ENCODE data around the gene C19orf73.

Gene C19orf73, protein sequence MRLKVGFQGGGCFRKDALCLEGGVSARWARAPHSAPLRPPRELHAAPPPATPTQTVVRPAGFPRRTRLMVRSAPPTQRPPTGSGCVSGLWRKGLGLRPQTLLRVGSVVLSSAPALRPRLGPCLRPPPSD

DNA sequence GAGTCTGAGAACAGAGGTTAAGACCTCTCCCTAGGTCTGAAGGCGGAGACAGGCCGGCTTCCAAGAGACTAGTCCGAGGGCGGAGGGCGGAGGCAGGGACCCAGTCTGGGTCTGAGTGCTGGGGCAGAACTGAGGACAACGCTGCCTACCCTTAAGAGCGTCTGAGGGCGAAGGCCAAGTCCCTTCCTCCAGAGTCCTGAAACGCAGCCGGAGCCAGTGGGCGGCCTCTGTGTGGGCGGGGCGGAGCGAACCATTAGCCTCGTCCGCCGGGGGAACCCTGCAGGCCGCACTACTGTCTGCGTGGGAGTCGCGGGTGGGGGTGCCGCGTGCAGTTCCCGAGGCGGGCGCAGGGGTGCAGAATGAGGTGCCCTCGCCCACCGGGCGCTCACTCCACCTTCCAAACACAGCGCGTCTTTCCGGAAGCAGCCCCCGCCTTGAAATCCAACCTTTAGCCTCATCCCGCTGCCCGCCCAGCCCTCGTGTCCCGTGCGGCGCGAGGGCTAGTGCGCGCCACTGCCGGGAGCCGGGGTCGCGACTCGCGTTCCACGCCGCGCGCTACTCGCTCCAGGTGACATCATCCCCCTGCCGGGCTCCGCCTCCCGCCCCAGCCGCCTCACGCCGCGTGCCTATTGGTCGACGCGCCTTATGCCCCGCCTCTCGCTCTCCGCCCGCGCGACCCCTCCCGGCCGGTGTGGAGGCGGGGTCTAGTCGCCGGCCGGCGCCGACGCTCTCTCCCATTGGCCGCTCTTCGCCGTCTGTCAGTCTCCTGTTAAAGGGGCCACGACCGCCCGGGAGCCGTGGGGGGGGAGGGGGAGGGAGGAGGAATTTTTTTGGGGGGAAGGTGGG lies at the start of gene C19orf73:
TSS of gene C19orf73 (minus strand) at position 579 of the 846 bp plus-strand sequence. CDS start at position 458, 121 bp downstream.
- DNase-seq, result peak; percentile 97

DNA sequence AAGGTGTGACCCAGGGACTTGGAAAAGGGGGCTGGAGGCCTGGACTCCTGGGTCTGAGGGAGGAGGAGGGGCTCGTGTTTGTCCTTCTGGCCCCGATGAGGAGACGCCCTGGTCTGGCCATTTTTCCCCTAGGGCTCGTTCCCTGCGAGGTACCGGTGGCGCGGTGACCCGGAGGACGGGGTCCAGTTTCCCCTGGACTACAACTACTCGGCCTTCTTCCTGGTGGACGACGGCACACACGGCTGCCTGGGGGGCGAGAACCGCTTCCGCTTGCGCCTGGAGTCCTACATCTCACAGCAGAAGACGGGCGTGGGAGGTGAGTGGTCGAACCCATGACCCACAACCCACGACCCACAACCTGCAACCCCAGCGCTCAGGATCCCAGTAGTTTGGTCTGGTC lies 49.5 kb upstream of the C19orf73 start:
- DNase-seq, result no peak

DNA sequence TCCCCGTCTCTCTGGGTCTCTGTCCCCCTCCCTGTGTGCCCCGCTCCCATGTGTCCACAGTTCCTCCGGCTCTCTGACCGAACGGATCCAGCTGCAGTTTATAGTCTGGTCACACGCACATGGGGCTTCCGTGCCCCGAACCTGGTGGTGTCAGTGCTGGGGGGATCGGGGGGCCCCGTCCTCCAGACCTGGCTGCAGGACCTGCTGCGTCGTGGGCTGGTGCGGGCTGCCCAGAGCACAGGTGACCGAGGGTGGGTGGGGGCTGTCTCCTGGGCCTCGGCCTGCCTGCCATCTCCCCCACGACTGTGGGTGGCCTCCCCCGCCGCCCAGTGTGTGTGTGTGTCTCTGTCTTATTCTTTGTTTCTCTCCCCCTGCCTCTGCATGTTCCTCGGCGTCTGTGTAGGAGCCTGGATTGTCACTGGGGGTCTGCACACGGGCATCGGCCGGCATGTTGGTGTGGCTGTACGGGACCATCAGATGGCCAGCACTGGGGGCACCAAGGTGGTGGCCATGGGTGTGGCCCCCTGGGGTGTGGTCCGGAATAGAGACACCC lies 49.0 kb upstream of the C19orf73 start:
- no peak for DNase-seq

DNA sequence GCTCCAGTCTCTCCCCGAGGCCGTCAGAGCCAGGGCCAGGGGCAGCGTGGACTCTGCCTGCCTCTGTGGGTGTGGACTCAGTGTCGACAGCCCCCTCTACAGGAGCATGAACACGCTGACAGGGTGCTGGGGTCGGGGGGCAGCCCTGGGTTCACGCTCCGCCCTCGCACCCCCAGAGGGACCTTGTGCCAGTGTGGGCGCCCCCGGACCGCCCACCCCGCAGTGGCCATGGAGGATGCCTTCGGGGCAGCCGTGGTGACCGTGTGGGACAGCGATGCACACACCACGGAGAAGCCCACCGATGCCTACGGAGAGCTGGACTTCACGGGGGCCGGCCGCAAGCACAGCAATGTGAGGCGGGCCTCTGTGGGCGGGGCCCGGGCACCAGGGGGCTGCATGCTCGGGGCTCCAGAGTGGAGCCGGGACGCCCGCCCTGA lies 46.9 kb upstream of the C19orf73 start:
- DNase-seq, result no peak

DNA sequence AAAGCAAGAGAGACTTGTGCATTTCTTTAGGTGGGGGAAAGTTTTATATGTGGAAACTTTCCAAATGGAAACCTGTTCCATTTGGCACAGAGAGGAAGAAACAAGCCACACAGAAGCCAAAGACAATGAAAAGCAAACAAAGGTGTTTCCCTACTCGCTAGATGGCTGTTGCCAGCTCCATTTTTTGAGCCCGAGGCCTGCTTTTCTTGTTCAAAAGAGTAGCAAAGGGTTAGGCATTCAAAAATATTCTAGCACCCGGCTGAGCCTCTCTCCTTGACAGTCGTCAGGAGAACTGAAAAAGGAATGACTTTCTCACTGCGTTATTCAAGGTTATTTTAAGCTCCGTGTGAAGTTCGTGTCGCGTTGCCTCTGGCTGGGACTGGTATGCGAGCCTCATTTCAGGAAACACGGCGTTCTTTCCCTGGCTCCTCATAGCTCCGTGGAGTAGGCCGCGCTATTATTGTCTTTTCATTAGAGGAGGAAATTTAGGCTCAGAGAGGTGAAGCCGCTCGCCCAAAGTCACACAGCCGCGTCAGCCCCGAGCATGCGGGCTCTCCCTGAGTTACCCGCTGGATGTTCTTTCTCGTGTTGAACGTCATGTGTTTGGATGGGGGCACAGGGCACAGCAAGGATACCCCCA lies 46.3 kb upstream of the C19orf73 start:
- no peak for DNase-seq

DNA sequence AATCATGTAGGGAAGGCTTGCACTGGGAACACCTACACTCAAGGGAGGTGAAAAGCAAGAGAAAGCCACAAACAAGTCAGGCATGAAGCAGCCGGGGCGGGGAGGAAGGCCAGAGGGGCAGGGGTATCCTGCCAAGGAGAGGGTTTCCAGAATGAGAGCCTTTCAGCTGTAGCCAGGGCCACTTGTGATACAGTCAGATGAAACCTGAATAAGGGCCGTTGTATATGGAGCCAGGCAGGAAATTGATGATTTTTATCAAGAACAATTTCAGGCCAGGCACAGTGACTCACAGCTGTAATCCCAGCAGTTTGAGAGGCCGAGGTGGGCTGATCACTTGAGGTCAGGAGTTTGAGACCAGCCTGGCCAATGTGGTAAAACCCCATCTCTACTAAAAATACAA lies 43.0 kb upstream of the C19orf73 start:
- DNase-seq, result no peak

DNA sequence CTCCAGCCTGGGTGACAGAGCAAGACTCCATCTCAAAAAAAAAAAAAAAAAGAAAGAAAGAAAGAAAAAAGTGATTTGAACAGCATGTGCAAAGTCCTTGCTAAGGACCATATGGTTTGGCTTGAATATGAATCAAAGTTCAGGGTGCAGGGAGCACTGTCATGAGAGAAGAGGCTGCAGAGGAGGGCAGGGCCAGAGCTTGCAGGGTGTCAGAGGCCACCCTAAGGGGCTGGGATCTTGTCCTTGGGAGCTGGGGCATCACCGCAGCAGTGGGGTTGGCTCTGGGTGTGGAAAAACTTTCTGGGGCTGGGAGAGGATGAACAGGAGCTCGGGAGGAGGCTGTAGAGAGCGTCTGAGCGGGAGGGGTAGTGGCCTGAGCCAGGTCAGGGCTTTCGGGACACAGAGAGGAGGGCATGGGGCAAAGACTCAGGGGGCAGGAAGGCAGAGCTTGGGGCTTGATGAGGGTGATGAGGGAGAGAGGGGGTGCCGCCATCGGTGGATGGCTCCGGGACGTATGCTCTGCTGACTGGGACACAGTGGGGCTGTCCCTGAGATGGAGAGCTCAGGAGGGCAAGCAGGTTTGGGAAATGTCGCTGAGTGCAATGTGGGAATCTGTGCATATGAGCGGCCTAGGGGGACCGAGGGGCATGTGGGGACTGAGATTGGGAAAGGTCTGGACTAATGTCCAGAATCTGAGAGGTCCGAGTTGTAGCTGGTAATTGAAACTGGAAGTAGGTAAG lies 41.7 kb upstream of the C19orf73 start:
- DNase-seq, result no peak

DNA sequence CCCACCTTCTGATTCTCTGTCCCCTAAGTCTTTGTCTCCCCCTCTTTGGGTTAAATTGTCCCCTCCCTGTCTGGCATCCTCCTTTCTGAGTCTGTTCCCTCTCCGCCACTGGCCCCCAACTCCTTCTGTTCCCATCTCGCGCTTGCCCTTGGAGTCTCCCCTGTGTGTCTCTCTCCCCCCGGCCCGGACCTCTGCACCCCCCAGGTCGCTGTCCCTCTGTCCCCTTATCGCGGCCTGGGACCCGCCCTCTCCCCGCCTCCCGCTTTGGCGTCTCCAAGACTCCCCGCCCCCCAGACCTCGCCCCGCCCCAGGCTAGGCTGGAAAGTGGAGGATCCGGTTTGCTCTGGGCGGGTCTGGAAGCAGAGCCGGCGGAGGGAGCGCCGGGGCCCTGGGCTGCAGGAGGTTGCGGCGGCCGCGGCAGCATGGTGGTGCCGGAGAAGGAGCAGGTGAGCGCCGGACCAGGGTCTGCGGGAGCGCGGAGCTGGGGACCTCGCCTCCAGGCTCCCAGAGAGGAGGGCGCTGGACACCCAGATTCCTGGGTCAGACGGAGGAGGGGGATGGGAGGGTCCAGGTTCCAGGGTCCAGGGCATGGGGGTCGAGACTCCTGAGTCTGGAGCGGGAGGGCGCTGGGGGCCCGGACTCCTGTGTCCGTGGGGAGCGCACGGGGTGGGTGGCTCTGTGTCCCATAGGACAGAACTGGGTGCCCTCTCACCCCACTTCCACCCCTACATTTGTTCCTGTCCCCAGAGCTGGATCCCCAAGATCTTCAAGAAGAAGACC lies 38.7 kb upstream of the C19orf73 start, which contains the start of gene TRPM4:
TSS of gene TRPM4 (plus strand) at position 348 of the 780 bp plus-strand sequence. CDS start at position 423, 75 bp downstream.
- peak; percentile 35 for DNase-seq

DNA sequence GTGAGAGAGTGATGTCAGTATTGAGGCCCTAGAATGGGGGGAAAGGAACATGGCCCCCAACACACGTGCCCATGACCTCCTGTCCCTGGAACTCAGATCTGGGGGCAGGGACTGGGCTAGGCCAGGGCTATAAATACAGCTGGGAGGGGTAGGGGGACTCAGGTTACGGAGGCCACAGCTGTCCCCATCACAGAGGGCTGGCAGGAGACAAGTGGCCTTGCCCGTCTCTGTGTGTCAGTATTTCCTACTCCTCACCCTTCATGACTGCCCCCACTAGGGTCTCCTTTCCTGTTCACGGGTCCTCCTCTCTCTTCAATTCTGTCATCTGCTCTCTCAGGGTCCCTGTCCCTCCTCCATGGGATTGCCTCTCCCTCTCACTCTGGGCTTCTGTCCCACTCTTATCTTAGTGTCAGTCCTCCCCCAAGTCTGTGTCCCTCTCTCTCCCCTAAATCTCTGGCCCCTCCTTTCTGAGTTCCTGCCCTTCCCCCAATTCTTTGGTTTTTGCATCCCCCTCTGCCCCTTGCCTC lies 36.9 kb upstream of the C19orf73 start:
- no peak for DNase-seq

DNA sequence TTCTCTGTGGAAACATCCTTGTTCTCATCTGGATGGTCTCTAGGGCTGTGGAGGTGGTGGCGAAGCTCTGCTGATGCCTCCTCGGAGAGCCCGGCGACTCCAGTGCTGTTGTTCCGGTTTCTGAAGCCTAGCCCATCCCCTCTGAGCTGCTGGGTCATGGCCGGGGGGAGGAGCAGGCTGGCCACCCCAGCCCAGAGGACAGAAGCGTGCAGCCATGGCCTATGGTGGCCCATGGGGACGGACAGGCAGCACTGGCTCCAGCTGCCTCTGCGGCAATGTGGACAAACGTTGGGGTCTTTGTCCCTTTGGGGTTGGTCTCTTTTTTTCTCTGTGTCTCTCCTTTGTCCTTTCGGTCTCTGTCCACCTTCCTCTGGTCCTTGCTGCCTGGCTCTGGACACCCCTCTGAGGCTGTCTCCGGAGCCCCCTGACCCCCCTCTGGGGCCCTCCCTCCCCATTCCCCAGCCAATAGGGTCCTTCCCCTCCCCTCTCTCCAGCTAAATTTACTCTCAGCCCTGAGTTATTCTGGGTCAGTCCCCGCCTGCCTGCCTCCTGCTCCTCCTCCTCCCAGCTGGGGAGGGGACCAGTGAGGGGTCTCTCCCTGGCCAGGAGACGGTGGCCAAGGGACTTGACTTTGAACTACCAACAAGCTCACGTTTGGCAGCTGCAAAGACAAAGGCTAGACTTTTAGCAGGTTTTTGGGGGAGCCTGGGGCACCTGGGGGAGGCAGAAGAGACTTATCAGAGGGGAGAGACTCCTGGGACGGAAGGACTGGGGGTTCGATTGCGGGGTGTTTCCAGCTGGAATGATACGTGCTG lies 36.3 kb upstream of the C19orf73 start, which contains the start of gene HRC:
TSS of gene HRC (minus strand) at position 392 of the 815 bp plus-strand sequence. CDS start at position 233, 159 bp downstream.
- no peak for DNase-seq

DNA sequence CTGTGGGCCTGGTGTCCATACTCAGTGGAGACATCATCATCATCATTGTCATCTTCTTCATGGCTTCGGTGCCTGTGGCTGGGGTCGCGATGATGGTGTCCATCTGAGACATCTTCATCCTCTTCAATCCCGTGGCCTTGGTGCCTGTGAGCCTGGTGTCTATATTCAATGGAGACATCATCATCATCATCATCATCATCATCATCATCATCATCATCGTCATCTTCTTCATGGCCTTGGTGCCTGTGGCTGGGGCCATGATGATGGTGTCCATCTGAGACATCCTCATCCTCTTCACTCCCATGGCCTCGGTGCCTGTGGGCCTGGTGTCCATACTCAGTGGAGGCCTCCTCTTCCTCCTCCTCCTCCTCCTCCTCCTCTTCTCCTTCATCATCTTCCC lies 35.3 kb upstream of the C19orf73 start:
- no peak for DNase-seq

DNA sequence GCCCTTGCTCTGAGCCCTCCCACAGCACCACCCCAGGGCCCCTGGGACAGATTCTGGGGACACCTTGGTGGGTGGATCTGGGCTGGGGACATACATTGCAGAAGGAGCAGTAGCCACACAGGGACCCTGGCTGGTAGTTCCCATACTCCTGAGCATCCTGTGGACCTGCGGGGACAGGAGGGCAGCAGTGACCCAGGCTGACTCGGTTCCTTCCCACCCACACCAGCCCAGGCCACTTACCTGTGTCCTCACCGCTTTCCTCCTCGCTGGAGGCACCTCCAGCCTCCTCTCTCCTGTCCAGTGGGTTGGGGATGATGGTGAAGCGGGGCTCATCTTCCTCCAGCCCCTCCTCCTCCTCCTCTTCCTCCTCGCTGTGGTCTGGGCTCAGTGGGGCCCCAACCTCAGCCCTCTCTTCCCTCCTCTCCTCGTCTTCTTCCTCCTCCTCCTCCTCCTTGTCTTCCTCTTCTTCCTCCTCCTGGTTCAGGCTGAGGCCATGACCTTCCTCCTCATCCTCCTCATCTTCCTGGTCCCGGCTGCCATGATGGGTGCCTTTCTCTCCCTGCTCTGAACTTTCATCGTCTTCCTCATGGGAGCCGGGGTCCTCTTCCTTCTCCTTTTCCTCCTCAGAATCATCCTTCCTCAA lies 34.3 kb upstream of the C19orf73 start:
- DNase-seq, result no peak

DNA sequence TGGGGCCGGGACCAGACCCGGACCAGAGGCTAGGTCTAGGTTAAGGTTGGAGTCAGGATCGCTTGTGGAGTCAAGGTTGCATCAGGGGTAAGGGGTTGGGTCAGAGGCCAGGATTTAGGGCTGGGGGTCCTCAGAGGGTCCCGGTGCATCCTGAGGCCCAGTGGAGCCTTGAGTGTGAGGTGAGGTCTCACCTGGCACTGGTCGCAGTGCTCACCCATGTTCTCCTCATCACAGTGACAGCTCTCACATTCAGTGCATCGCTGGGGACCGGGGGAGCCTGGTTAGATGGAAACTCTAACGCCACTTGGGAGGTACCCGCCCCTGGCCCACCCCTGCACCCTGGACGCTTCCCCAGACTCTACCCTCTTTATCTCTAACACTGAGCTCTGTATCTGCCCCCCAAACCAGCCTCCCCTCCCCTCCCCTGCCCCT lies 33.2 kb upstream of the C19orf73 start:
- DNase-seq, result no peak

DNA sequence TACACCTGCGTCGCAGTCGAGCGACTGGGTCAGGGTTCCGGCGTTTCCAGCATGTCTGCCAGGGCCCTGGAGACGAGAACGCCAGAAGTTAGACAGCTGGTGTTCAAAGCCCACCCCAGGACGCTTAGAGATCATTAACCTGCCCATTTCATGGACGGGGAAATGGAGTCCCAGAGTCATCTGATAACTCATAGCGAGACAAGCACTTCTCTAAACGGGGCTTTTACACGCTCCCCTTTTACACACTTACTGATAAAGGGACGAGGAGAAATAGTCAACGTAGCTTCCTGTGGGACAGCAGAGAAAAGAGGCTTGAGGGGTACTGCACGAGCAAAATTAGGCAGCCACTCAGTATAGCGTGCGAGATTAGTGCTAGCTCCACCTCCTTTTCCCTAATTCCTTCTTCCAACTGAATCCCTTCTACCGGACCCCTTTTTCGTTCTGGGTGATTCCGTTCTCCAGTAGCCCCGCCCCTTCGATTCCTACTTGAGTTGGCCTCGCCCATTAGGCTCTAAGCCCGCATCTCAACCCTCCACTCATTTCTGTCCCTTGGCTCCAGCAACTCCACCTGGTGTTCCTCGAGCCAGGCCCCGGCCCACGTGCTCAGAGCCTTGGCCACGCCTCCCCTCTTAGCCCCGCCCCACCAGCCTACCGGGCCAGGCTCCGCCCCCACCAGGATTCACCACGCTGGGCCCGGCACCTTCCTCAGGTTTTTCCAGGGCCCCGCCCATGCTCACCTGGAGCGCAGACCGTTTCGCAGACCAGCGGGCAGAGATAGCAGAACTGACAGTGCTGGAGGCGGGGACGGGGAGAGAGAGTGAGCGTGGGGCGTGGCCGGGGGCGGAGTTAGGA lies 32.5 kb upstream of the C19orf73 start:
- DNase-seq, result peak; percentile 48

DNA sequence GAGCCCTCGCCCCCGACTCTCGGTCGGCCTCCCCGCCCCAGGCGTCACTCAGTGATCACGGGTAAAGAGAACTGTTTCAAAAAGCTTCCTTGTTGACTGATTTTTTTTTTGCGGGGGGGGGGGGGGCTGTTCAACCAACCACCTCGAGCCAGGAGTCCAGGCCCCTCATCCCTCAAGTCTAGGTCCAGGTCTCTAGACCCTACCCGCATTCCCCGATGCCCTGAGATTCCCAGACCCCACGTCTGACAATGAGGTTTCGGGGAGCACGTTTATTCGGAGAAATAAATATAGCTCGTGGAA lies 32.0 kb upstream of the C19orf73 start:
- no peak for DNase-seq

DNA sequence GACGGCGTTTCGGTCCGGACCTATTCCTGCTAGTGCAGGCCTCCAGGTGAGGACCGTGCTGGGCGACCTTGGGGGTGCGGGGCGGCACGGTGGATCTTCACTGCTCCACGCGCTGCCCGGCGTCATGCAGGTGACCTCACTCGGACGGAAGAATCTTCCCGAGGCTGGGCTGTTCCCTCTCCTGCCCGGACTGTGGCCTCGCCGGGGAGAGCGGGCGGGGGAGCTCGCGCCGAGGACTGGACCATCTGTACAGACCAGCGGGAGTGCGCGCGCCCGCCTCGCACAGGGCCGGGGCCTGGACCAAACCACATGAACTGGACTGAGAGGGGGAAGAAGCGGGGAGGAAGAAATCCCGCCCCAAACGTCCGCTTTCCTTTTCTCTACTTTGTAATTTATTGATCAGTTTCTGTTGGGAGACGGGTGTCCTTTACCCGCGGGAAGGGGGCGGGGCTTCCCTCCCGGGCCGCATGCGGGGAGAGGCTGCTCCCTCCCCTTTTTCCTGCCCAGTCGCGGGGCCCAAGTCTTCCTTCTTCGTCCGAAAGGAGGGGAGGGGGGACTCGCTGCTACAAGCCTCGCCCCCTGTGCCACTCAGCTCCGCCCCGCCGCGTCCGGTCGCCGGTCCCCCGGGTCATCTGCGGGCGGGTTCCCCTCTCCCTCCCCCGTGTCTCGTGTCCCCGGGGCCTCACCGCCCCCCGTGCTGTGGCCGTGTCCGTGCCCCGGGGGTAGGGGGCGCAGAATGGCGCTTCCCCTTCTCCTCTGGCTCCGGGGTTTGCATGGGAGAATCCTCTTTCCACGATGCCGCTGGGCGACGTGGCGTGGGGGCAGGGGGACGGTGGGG lies 31.4 kb upstream of the C19orf73 start:
- peak; percentile 50 for DNase-seq

DNA sequence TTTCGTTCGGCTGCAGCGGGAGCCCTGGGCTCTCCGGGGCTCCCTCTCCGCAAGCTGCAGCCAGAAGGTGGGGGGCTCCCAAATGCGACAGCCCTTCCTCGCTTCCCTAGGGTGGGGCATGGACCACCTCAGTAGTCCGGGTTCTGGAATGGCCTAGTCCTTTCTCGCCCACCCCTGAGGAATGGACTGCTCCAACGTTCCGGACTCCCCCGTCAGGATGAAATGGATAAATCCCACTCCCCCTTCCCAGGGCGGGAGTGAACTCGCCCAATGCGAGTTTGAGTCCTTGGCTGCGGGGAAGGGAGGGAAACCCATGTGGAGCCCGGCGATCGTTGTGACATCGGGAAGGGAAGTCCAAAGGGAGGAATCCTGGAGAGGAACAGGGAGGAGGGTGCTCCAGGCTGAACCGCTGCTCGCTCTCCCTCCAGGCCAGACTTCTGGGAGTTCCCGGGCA lies 30.7 kb upstream of the C19orf73 start:
- DNase-seq, result peak; percentile 36

Data from activated T-cell treated with anti-CD3 and anti-CD28 coated beads, Interleukin-2, amount 50 U/mL, for 1 hour (primary cell).